Endothelial cell of umbilical vein (primary cell): Measurements from ENCODE around the gene NTSR1. TPM values are rescaled to one million over a fixed set of nuclear protein-coding genes. Genes with fewer than 3 reads are reported as not detected.

ENCODE experiments used
- BruUV-seq: library from RNA; stranded (reverse); fragments of 400-500 nt; replicated peaks from 2 replicates; lab custom pipeline; 2021; lab: Mats Ljungman, UMichigan
- CTCF ChIA-PET: fragments of 300-600, 350-600 bp; sonication (Branson Sonifier 250); formaldehyde crosslinking; loops from one replicate; lab custom pipeline; 2021; ENCODE audit warnings: antibody characterized with exemption, inconsistent platforms; lab: Charles Lee
- POLR2A ChIA-PET: fragments of 300-600, 350-600 bp; sonication (Branson Sonifier 250); formaldehyde crosslinking; loops from one replicate; lab custom pipeline; 2021; ENCODE audit warnings: antibody characterized with exemption, inconsistent platforms; lab: Charles Lee
- DNase-seq: peaks from one replicate; pipeline ENCODE4 v3.0.0-alpha.2; 2011; ENCODE audit warnings: low read depth, low spot score
- FAIRE-seq: peaks from 2 replicates; lab custom pipeline; 2011; peaks lifted over from hg19 to GRCh38; lab: Jason Lieb, UNC
- H2AFZ ChIP-seq: 2 replicates; pipeline ENCODE4 v1.6.0; 2012; ENCODE audit warnings: low read depth, low read length, control low read depth, inconsistent platforms
- H3K27ac ChIP-seq: 2 replicates; pipeline ENCODE4 v1.5.1; 2011; ENCODE audit warnings: low read depth, mild to moderate bottlenecking, control low read depth, low read length, moderate library complexity; ENCODE audit not compliant: insufficient read depth
- H3K27me3 ChIP-seq, 2 experiments: 2 replicates each; pipeline versions ENCODE4 v1.6.0 to v1.6.1; 2011; ENCODE audit warnings: low read length in 2 of 2, mixed read lengths in 1 of 2; ENCODE audit not compliant: control insufficient read depth in 2 of 2, insufficient read depth in 2 of 2
- H3K36me3 ChIP-seq, 2 experiments: 2 replicates in 1 of 2; 3 replicates in 1 of 2; pipeline ENCODE4 v1.5.1; 2011; ENCODE audit warnings: low read length in 2 of 2, mild to moderate bottlenecking in 1 of 2, moderate library complexity in 1 of 2; ENCODE audit not compliant: control insufficient read depth in 2 of 2, insufficient read depth in 2 of 2; ENCODE audit errors: extremely low read depth in 1 of 2
- H3K4me1 ChIP-seq: 3 replicates; pipeline ENCODE4 v1.5.1; 2011; ENCODE audit warnings: mild to moderate bottlenecking, low read length; ENCODE audit not compliant: control insufficient read depth, insufficient read depth; ENCODE audit errors: extremely low read depth
- H3K4me2 ChIP-seq: 2 replicates; pipeline ENCODE4 v1.6.1; 2011; ENCODE audit warnings: low read length, control low read depth, mixed read lengths; ENCODE audit not compliant: insufficient read depth
- H3K4me3 ChIP-seq, 3 experiments: fragments of 200-600 bp in 1 of 3; sonication (generic), shearing (Covaris generic) in 1 of 3; replicated peaks in 1 of 3; 2 replicates each; pipeline ENCODE4 v1.5.1; 2011 to 2016; ENCODE audit warnings: control low read depth in 3 of 3, low read length in 3 of 3, mild to moderate bottlenecking in 2 of 3, inconsistent platforms in 1 of 3, low read depth in 1 of 3, moderate library complexity in 1 of 3; ENCODE audit not compliant: insufficient read depth in 1 of 3
- H3K79me2 ChIP-seq: 2 replicates; pipeline ENCODE4 v1.6.0; 2012; ENCODE audit warnings: low read length, inconsistent platforms; ENCODE audit not compliant: control insufficient read depth, insufficient read depth
- H3K9ac ChIP-seq: replicated peaks from 2 replicates; pipeline ENCODE3; 2011; ENCODE audit warnings: low read length, control low read depth; ENCODE audit not compliant: insufficient read depth; ENCODE audit errors: extremely low read depth
- H3K9me1 ChIP-seq: replicated peaks from 3 replicates; pipeline ENCODE4 v1.6.0; 2011; ENCODE audit warnings: mild to moderate bottlenecking, low read length; ENCODE audit not compliant: control insufficient read depth, insufficient read depth; ENCODE audit errors: extremely low read depth
- H3K9me3 ChIP-seq: replicated peaks from 2 replicates; pipeline ENCODE4 v1.5.1; 2012; ENCODE audit warnings: low read length, inconsistent platforms; ENCODE audit not compliant: control insufficient read depth, insufficient read depth
- H4K20me1 ChIP-seq: replicated peaks from 2 replicates; pipeline ENCODE3; 2011; ENCODE audit warnings: mild to moderate bottlenecking, low read length; ENCODE audit not compliant: control insufficient read depth, insufficient read depth; ENCODE audit errors: extremely low read depth
- EZH2 ChIP-seq: IDR thresholded peaks from 2 replicates; pipeline ENCODE4 v1.6.1; 2012; ENCODE audit warnings: borderline replicate concordance, low read depth, mild to moderate bottlenecking, moderate library complexity, low read length, inconsistent platforms; ENCODE audit not compliant: severe bottlenecking
- FOS ChIP-seq: IDR thresholded peaks from 2 replicates; pipeline ENCODE4 v1.6.1; 2011; ENCODE audit warnings: mild to moderate bottlenecking, low read length, moderate library complexity, borderline replicate concordance; ENCODE audit not compliant: insufficient read depth
- GATA2 ChIP-seq: IDR thresholded peaks from 2 replicates; pipeline ENCODE4 v1.7.0; 2011; ENCODE audit warnings: low read depth, mild to moderate bottlenecking, moderate library complexity, mixed read lengths, low read length; ENCODE audit not compliant: insufficient read length, insufficient read depth
- JUN ChIP-seq: IDR thresholded peaks from 2 replicates; pipeline ENCODE4 v1.6.1; 2011; ENCODE audit warnings: borderline replicate concordance, low read depth; ENCODE audit not compliant: insufficient read length, insufficient read depth
- MAX ChIP-seq: IDR thresholded peaks from 2 replicates; pipeline ENCODE4 v1.6.1; 2011; ENCODE audit not compliant: insufficient read depth, insufficient read length
- MYC ChIP-seq: IDR thresholded peaks from one replicate; pipeline ENCODE4 v1.6.1; 2011; ENCODE audit warnings: mild to moderate bottlenecking, low read depth, low read length
- POLR2A ChIP-seq: IDR thresholded peaks from 2 replicates; pipeline ENCODE4 v1.6.1; 2012; ENCODE audit warnings: low read depth, mild to moderate bottlenecking, control low read depth, low read length
- POLR2AphosphoS5 ChIP-seq: IDR thresholded peaks from 2 replicates; pipeline ENCODE4 v1.6.1; 2012; ENCODE audit warnings: low read depth, mild to moderate bottlenecking, control low read depth, low read length, moderate library complexity; ENCODE audit not compliant: insufficient read depth
- dilution Hi-C: fragments of 300-500 bp; cut with MboI; formaldehyde crosslinking; loops from one replicate; pipeline ENCODE4 v1.15.0; 2019; ENCODE audit warnings: low sequenced_read_pairs; ENCODE audit not compliant: extremely low pct_ligation_motif_present
- intact Hi-C: fragments of 100-400 bp; cut with micrococcal nuclease; formaldehyde crosslinking; loops from one replicate; pipeline ENCODE4 v1.10.0; 2022
- polyA plus RNA-seq, 4 experiments: library from polyadenylated mRNA; depleted of rRNA in 3 of 4; stranded (reverse) in 3 of 4; unstranded in 1 of 4; fragments of >200 nt; gene quantifications; 2 replicates each; pipeline versions ENCODE4 v1.2.1 to v1.2.3, GENCODE V29; 2011 to 2012; ENCODE audit warnings: missing spikeins in 1 of 4
- total RNA-seq: library from RNA; stranded (reverse); gene quantifications from 2 replicates; pipeline ENCODE4 v1.2.3, GENCODE V29; 2021
- TF ChIP-seq, protein P1 (sequence below), 2 donors: IDR thresholded peaks; 1 replicate in 1 of 2; 2 replicates in 1 of 2; pipeline ENCODE4 v1.5.1; 2011; ENCODE audit warnings: low read length in 2 of 2, mild to moderate bottlenecking in 2 of 2, moderate library complexity in 2 of 2, control low read depth in 1 of 2, inconsistent platforms in 1 of 2, low read depth in 1 of 2; ENCODE audit not compliant: insufficient read depth in 1 of 2; ENCODE audit errors: extremely low read depth in 1 of 2

Gene NTSR1
- total and polyA plus RNA-seq, 2 donors (not counting 3 experiments of a cell fraction or from before 2014, with no cell fraction given), result 0.14 to 2.1 TPM

DNA sequence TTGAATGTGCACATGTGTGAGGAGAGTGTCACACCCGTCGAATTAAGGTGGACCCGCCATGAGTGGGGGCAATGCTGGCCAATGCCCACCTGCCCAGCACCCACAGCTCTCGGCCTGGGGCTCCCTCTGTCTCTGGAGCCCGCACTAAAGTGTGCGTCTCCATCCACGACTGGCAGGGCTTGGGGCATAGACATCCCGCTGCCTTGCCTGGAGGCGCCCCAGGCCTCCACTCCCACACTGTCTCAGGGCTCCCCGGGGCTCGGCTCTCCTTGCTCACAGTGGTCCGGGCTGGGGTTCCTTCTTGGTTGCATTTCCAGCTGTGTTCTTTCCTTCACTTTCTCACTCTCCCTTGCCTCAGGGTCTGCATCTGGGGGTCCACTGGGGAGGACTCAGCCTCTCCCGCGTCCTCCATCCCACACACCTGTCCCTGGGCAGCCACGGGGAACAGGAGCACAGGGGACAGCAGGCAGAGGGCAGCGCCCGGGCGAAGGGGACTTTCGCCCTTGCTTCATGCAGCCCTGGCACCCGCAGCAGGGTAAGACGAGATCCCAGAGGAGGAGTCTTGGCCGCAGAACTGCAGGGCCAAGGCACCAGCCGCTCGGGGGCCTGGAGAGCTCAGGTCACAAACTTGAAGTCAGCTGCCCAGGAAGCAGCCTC lies 67.5 kb downstream of the NTSR1 start:
- Histone ChIP-seq H3K4me2 (no peak overlapping the region), H4K20me1 (no peaks in the 10 kb centered on the region), H3K4me3 (no peak overlapping the region), H3K9me1 (no peaks in the 10 kb centered on the region), H3K27ac (no peak overlapping the region), H3K9me3 (no peaks in the 10 kb centered on the region), H2AFZ (no peak overlapping the region), H3K4me1 (peaks cover 11% of the 10 kb centered on the region), H3K27me3 (no peaks in the 10 kb centered on the region), H3K9ac (no peak overlapping the region), H3K79me2 (no peaks in the 10 kb centered on the region), H3K36me3 (no peaks in the 10 kb centered on the region)
- ChIA-PET CTCF (no interaction called here), POLR2A (no interaction called here)
- DNase-seq (no peak), FAIRE-seq (no peak)
- dilution Hi-C loops (no loop called here), intact Hi-C loops (no loop called here)
- BruUV-seq, result no TSS peak
- TF ChIP-seq POLR2A (no peak), POLR2AphosphoS5 (no peak), MAX (no peak), MYC (no peak), JUN (no peak), GATA2 (no peak), FOS (no peak), EZH2 (no peak)
- TF ChIP-seq, protein P1, sequence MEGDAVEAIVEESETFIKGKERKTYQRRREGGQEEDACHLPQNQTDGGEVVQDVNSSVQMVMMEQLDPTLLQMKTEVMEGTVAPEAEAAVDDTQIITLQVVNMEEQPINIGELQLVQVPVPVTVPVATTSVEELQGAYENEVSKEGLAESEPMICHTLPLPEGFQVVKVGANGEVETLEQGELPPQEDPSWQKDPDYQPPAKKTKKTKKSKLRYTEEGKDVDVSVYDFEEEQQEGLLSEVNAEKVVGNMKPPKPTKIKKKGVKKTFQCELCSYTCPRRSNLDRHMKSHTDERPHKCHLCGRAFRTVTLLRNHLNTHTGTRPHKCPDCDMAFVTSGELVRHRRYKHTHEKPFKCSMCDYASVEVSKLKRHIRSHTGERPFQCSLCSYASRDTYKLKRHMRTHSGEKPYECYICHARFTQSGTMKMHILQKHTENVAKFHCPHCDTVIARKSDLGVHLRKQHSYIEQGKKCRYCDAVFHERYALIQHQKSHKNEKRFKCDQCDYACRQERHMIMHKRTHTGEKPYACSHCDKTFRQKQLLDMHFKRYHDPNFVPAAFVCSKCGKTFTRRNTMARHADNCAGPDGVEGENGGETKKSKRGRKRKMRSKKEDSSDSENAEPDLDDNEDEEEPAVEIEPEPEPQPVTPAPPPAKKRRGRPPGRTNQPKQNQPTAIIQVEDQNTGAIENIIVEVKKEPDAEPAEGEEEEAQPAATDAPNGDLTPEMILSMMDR (IDR thresholded peaks at IDR 0.05; ENCODE audit: extremely low read depth in 1 of 2, insufficient read depth in 1 of 2, low read depth in 1 of 2, low read length in 2 of 2), result no peak
